Measurements from ENCODE around the gene HTRA1.
A peak's percentile ranks its signal among the peaks of the same experiment; 100 is the strongest.

The HTRA1 gene

DNA sequence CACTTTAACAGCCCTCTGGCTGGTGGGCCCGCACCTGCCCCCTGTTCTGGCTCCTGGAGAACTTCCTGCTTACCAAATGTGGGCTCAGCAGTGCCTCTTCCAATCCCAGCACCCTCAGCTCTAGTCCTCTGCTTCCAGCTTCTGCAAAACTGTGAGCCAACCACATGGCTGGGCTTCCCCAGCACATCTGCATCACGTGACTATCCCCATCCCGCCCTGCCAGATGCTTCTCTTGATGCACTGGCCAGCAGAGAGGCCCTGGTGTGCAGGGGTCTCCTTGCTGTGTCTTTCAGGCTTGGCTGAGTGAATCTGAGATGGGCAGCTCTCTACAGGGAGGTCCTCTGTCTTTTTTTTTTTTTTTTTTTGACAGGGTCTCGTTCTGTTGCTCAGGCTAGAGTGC is 55.4 kb downstream of the HTRA1 start:
- Histone ChIP-seq H3K18ac (ENCODE audit: low read length) (no peak overlapping the region), H2BK5ac (ENCODE audit: low read length) (no peak overlapping the region), H4K5ac (ENCODE audit: low read length) (no peak overlapping the region), H3K56ac (ENCODE audit: low read length) (no peak overlapping the region), H3K23ac (ENCODE audit: low read length) (no peak overlapping the region), H3K4me3 (ENCODE audit: low read length) (no peak overlapping the region), H3K4me1 (ENCODE audit: control insufficient read depth, low read depth, low read length) (no peaks in the 10 kb centered on the region), H3K27ac (ENCODE audit: low read depth, low read length) (no peak overlapping the region), H2BK15ac (replicated peaks; ENCODE audit: low read depth) (no peak overlapping the region), H3K79me1 (ENCODE audit: low read length) (no peaks in the 10 kb centered on the region), H3K4ac (ENCODE audit: low read depth, low read length) (no peak overlapping the region), H4K8ac (ENCODE audit: low read depth, low read length) (no peak overlapping the region), H3K4me2 (ENCODE audit: low read length) (no peak overlapping the region), H2AK5ac (ENCODE audit: low read length) (no peak overlapping the region), H2BK120ac (ENCODE audit: low read depth, low read length) (no peak overlapping the region), H3K79me2 (ENCODE audit: control insufficient read depth, insufficient read depth, low read length) (no peaks in the 10 kb centered on the region), H3K27me3 (ENCODE audit: insufficient read depth, low read length, poor library complexity) (no peaks in the 10 kb centered on the region), H3K36me3 (ENCODE audit: control insufficient read depth, insufficient read depth, low read length) (no peaks in the 10 kb centered on the region), H3K9ac (ENCODE audit: low read length) (no peak overlapping the region)
- DNase-seq = no peak
- no CpG with 5 or more reads among the region's 4 CpGs for WGBS (ENCODE audit: extremely low coverage, insufficient coverage, low lambda C conversion rate)

DNA sequence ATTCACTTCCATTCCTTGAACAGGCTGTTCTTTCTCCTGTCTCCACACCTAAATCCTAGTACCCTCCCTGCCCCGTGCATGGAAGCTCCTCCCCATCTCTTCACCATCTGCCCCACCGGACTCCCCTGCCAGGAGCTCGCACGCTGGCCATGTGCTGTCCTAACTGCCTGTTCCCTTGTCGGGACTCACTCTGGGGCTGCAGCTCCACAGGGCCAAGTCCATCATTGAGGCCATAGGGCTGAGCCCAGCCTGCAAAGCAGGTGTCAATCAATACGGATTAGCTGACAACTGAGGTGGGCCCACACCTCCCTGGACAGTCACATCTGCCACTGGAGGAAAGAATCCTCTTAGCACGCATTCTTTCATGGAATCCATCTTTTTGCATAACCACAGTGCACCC is 57.8 kb downstream of the HTRA1 start:
- H2BK120ac ChIP-seq (ENCODE audit: low read depth, low read length) = no peak overlapping the region
- no peak overlapping the region for H3K4ac ChIP-seq (ENCODE audit: low read depth, low read length)
- no peak overlapping the region for H3K4me2 ChIP-seq (ENCODE audit: low read length)
- WGBS (ENCODE audit: extremely low coverage, insufficient coverage, low lambda C conversion rate) = no CpG with 5 or more reads among the region's 7 CpGs
- no peaks in the 10 kb centered on the region for H3K27me3 ChIP-seq (ENCODE audit: insufficient read depth, low read length, poor library complexity)
- H3K79me2 ChIP-seq (ENCODE audit: control insufficient read depth, insufficient read depth, low read length) = no peaks in the 10 kb centered on the region
- no peaks in the 10 kb centered on the region for H3K79me1 ChIP-seq (ENCODE audit: low read length)
- DNase-seq = no peak
- H3K4me3 ChIP-seq (ENCODE audit: low read length) = no peak overlapping the region
- no peak overlapping the region for H3K23ac ChIP-seq (ENCODE audit: low read length)
- no peak overlapping the region for H3K18ac ChIP-seq (ENCODE audit: low read length)
- H2BK5ac ChIP-seq (ENCODE audit: low read length) = no peak overlapping the region
- no peaks in the 10 kb centered on the region for H3K36me3 ChIP-seq (ENCODE audit: control insufficient read depth, insufficient read depth, low read length)
- no peak overlapping the region for H2AK5ac ChIP-seq (ENCODE audit: low read length)
- H3K27ac ChIP-seq (ENCODE audit: low read depth, low read length) = no peak overlapping the region
- H3K9ac ChIP-seq (ENCODE audit: low read length) = no peak overlapping the region
- H2BK15ac ChIP-seq (replicated peaks; ENCODE audit: low read depth) = no peak overlapping the region
- H3K4me1 ChIP-seq (ENCODE audit: control insufficient read depth, low read depth, low read length) = no peaks in the 10 kb centered on the region
- no peak overlapping the region for H4K5ac ChIP-seq (ENCODE audit: low read length)
- no peak overlapping the region for H4K8ac ChIP-seq (ENCODE audit: low read depth, low read length)
- H3K56ac ChIP-seq (ENCODE audit: low read length) = no peak overlapping the region

DNA sequence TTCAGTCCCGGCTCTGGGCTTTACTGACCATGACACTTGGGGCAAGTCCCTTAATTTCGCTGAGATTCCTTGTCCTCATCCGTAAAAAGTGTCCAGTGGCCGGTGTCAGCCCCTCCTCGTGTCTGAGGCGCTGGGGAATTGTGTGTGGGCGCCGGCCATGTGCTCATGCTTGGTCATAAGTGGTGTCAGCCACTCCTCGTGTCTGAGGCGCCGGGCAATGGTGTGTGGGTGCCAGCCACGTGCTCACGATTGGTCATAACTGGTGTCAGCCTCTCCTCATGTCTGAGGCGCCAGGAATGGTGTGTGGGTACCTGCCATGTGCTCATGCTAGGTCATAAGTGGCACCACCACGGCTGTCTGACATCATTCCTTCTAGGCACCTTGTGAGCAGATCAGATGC is 58.5 kb downstream of the HTRA1 start:
- no peak overlapping the region for H3K4me3 ChIP-seq (ENCODE audit: low read length)
- DNase-seq = no peak
- H3K18ac ChIP-seq (ENCODE audit: low read length) = no peak overlapping the region
- no peak overlapping the region for H3K23ac ChIP-seq (ENCODE audit: low read length)
- no peaks in the 10 kb centered on the region for H3K36me3 ChIP-seq (ENCODE audit: control insufficient read depth, insufficient read depth, low read length)
- no peak overlapping the region for H3K4ac ChIP-seq (ENCODE audit: low read depth, low read length)
- H3K79me2 ChIP-seq (ENCODE audit: control insufficient read depth, insufficient read depth, low read length) = no peaks in the 10 kb centered on the region
- no peak overlapping the region for H3K56ac ChIP-seq (ENCODE audit: low read length)
- no peak overlapping the region for H2AK5ac ChIP-seq (ENCODE audit: low read length)
- H3K9ac ChIP-seq (ENCODE audit: low read length) = no peak overlapping the region
- no peak overlapping the region for H3K27ac ChIP-seq (ENCODE audit: low read depth, low read length)
- WGBS (ENCODE audit: extremely low coverage, insufficient coverage, low lambda C conversion rate) = no CpG with 5 or more reads among the region's 15 CpGs
- H3K79me1 ChIP-seq (ENCODE audit: low read length) = no peaks in the 10 kb centered on the region
- no peak overlapping the region for H2BK5ac ChIP-seq (ENCODE audit: low read length)
- H3K27me3 ChIP-seq (ENCODE audit: insufficient read depth, low read length, poor library complexity) = no peaks in the 10 kb centered on the region
- H2BK15ac ChIP-seq (replicated peaks; ENCODE audit: low read depth) = no peak overlapping the region
- H4K8ac ChIP-seq (ENCODE audit: low read depth, low read length) = no peak overlapping the region
- no peaks in the 10 kb centered on the region for H3K4me1 ChIP-seq (ENCODE audit: control insufficient read depth, low read depth, low read length)
- H4K5ac ChIP-seq (ENCODE audit: low read length) = no peak overlapping the region
- H2BK120ac ChIP-seq (ENCODE audit: low read depth, low read length) = no peak overlapping the region
- H3K4me2 ChIP-seq (ENCODE audit: low read length) = no peak overlapping the region

DNA sequence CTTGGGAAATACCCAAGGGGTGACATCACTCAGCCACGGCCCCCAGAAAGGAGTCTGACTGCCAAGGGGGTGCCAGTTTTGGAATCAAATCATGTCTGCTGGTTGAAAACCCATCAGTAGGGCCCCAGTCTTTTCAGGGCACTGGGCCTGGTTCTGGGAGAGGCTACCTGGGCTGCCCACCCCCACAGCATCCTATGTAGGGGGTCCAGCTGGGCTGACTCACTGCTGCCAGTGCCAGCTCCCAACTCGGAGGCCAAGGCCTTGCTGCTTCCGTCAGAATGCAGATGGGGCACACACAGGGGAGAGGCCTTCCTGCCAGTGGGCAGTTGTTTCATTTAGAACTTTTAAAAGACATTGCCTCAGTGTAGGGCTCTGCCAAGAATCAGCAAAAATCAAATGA is 59.7 kb downstream of the HTRA1 start:
- WGBS (ENCODE audit: extremely low coverage, insufficient coverage, low lambda C conversion rate) = no CpG with 5 or more reads among the region's 3 CpGs
- H3K23ac ChIP-seq (ENCODE audit: low read length) = no peak overlapping the region
- H3K79me2 ChIP-seq (ENCODE audit: control insufficient read depth, insufficient read depth, low read length) = no peaks in the 10 kb centered on the region
- no peak overlapping the region for H3K56ac ChIP-seq (ENCODE audit: low read length)
- H2BK120ac ChIP-seq (ENCODE audit: low read depth, low read length) = no peak overlapping the region
- no peaks in the 10 kb centered on the region for H3K36me3 ChIP-seq (ENCODE audit: control insufficient read depth, insufficient read depth, low read length)
- no peak overlapping the region for H2BK5ac ChIP-seq (ENCODE audit: low read length)
- no peak overlapping the region for H3K4ac ChIP-seq (ENCODE audit: low read depth, low read length)
- no peak overlapping the region for H4K8ac ChIP-seq (ENCODE audit: low read depth, low read length)
- no peak overlapping the region for H3K27ac ChIP-seq (ENCODE audit: low read depth, low read length)
- H2AK5ac ChIP-seq (ENCODE audit: low read length) = no peak overlapping the region
- no peak overlapping the region for H3K18ac ChIP-seq (ENCODE audit: low read length)
- no peak overlapping the region for H3K4me3 ChIP-seq (ENCODE audit: low read length)
- H3K9ac ChIP-seq (ENCODE audit: low read length) = no peak overlapping the region
- H3K4me2 ChIP-seq (ENCODE audit: low read length) = no peak overlapping the region
- H3K79me1 ChIP-seq (ENCODE audit: low read length) = no peaks in the 10 kb centered on the region
- H2BK15ac ChIP-seq (replicated peaks; ENCODE audit: low read depth) = no peak overlapping the region
- H3K4me1 ChIP-seq (ENCODE audit: control insufficient read depth, low read depth, low read length) = no peaks in the 10 kb centered on the region
- H4K5ac ChIP-seq (ENCODE audit: low read length) = no peak overlapping the region
- no peak for DNase-seq
- no peaks in the 10 kb centered on the region for H3K27me3 ChIP-seq (ENCODE audit: insufficient read depth, low read length, poor library complexity)

DNA sequence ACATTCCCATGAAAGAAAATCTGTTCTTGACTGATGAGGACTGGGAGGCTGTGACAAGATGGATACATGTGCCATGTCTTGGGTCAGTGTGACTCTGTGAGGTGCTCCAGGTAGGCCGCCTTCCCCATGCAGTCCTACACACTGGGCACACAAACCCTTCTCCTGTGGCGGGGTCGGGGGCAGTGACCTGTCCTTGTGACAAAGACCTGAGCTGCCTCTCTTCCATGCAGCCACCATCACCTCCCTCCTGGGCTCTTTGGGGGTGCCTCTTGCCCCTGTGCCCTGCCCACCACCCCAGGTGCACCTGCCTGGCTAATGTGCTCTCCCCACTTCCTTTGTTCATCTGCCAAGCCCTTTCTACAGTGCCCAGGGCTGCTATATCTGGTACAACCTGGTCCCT is 63.5 kb downstream of the HTRA1 start:
- Histone ChIP-seq H3K27ac (ENCODE audit: low read depth, low read length) (no peak overlapping the region), H3K4me3 (ENCODE audit: low read length) (no peak overlapping the region)
- no peak for DNase-seq

DNA sequence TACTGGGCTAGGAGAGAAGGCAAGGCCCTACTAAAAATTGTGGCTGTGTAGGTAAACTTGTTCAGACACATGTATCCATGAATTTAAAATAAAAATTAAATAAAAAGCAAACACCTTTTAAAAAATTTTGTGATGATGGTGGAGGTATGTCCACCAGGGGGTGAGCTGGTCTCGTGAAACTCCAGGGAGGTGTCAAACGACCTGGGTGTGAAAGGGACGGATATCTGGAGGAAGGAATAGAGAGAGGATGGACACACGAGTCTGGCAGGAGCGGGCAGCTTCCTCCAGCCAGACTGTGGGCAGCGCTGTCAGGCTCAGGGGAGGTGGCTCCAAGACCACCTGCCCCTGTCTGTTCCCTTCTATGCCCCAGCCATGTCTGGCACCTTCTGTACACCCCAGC is 64.4 kb downstream of the HTRA1 start:
- Histone ChIP-seq H3K79me2 (ENCODE audit: control insufficient read depth, insufficient read depth, low read length) (no peaks in the 10 kb centered on the region), H3K4me2 (ENCODE audit: low read length) (no peak overlapping the region), H2AK5ac (ENCODE audit: low read length) (no peak overlapping the region), H3K36me3 (ENCODE audit: control insufficient read depth, insufficient read depth, low read length) (no peaks in the 10 kb centered on the region), H3K9ac (ENCODE audit: low read length) (no peak overlapping the region), H3K56ac (ENCODE audit: low read length) (no peak overlapping the region), H2BK120ac (ENCODE audit: low read depth, low read length) (no peak overlapping the region), H2BK5ac (ENCODE audit: low read length) (no peak overlapping the region), H3K4me3 (ENCODE audit: low read length) (no peak overlapping the region), H3K4ac (ENCODE audit: low read depth, low read length) (no peak overlapping the region), H3K18ac (ENCODE audit: low read length) (no peak overlapping the region), H3K27me3 (ENCODE audit: insufficient read depth, low read length, poor library complexity) (no peaks in the 10 kb centered on the region), H4K8ac (ENCODE audit: low read depth, low read length) (no peak overlapping the region), H4K5ac (ENCODE audit: low read length) (no peak overlapping the region), H3K79me1 (ENCODE audit: low read length) (no peaks in the 10 kb centered on the region), H3K23ac (ENCODE audit: low read length) (no peak overlapping the region), H2BK15ac (replicated peaks; ENCODE audit: low read depth) (no peak overlapping the region), H3K27ac (ENCODE audit: low read depth, low read length) (no peak overlapping the region), H3K4me1 (ENCODE audit: control insufficient read depth, low read depth, low read length) (no peaks in the 10 kb centered on the region)
- peak; percentile 50 for DNase-seq
- no CpG with 5 or more reads among the region's 6 CpGs for WGBS (ENCODE audit: extremely low coverage, insufficient coverage, low lambda C conversion rate)

More for the DNA sequence above, 63.5 kb downstream of the HTRA1 start:
- no peak overlapping the region for H3K18ac ChIP-seq (ENCODE audit: low read length)
- no peak overlapping the region for H3K23ac ChIP-seq (ENCODE audit: low read length)
- H2BK5ac ChIP-seq (ENCODE audit: low read length) = no peak overlapping the region
- no peak overlapping the region for H4K8ac ChIP-seq (ENCODE audit: low read depth, low read length)
- no peaks in the 10 kb centered on the region for H3K79me2 ChIP-seq (ENCODE audit: control insufficient read depth, insufficient read depth, low read length)
- H2BK120ac ChIP-seq (ENCODE audit: low read depth, low read length) = no peak overlapping the region
- H3K27me3 ChIP-seq (ENCODE audit: insufficient read depth, low read length, poor library complexity) = no peaks in the 10 kb centered on the region
- no peak overlapping the region for H3K4me2 ChIP-seq (ENCODE audit: low read length)
- no peak overlapping the region for H3K56ac ChIP-seq (ENCODE audit: low read length)
- no peaks in the 10 kb centered on the region for H3K4me1 ChIP-seq (ENCODE audit: control insufficient read depth, low read depth, low read length)
- no peaks in the 10 kb centered on the region for H3K79me1 ChIP-seq (ENCODE audit: low read length)
- H4K5ac ChIP-seq (ENCODE audit: low read length) = no peak overlapping the region
- H3K4ac ChIP-seq (ENCODE audit: low read depth, low read length) = no peak overlapping the region
- no peak overlapping the region for H3K9ac ChIP-seq (ENCODE audit: low read length)
- H3K36me3 ChIP-seq (ENCODE audit: control insufficient read depth, insufficient read depth, low read length) = no peaks in the 10 kb centered on the region
- H2AK5ac ChIP-seq (ENCODE audit: low read length) = no peak overlapping the region
- WGBS (ENCODE audit: extremely low coverage, insufficient coverage, low lambda C conversion rate) = no CpG with 5 or more reads among the region's 3 CpGs
- H2BK15ac ChIP-seq (replicated peaks; ENCODE audit: low read depth) = no peak overlapping the region

Measured in mesendoderm (in vitro differentiated cells).